Brain microvascular endothelial cell (primary cell): ENCODE measurements around the gene DACH1.

Experiments used
- DNase-seq: peaks from one replicate; pipeline ENCODE4 v3.0.0-alpha.2; 2020
- H3K27ac ChIP-seq: fragments of 250-450 bp; sonication (Bioruptor Pico); 2 replicates; pipeline ENCODE4 v1.5.1; 2020; ENCODE audit warnings: mild to moderate bottlenecking, moderate library complexity
- H3K27me3 ChIP-seq: fragments of 250-450 bp; sonication (Bioruptor Pico); replicated peaks from 2 replicates; pipeline ENCODE4 v1.5.1; 2020; ENCODE audit warnings: mild to moderate bottlenecking
- H3K36me3 ChIP-seq: fragments of 250-450 bp; sonication (Bioruptor Pico); replicated peaks from 2 replicates; pipeline ENCODE4 v1.5.1; 2020; ENCODE audit warnings: mild to moderate bottlenecking
- H3K4me3 ChIP-seq: 2 replicates; pipeline ENCODE4 v1.5.1; 2011; ENCODE audit warnings: low read depth, mild to moderate bottlenecking, control low read depth, low read length, moderate library complexity
- CTCF ChIP-seq: IDR thresholded peaks from 2 replicates; pipeline ENCODE4 v1.5.1; 2011; ENCODE audit warnings: low read depth, mild to moderate bottlenecking, moderate library complexity, low read length, control low read depth, inconsistent platforms; ENCODE audit errors: missing control alignments
- in situ Hi-C: cut with HindIII; loops from 2 replicates; pipeline ENCODE4 v1.10.0; 2017; ENCODE audit warnings: low sequenced_read_pairs, low pct_ligation_motif_present

The DACH1 gene

GRCh38 chr13:71798707-71799106 lies 68.3 kb downstream of the DACH1 start:
- no peak for DNase-seq
- Histone ChIP-seq H3K27me3 (no peaks in the 10 kb centered on the region), H3K27ac (no peak overlapping the region), H3K36me3 (no peaks in the 10 kb centered on the region), H3K4me3 (no peak overlapping the region)
- in situ Hi-C loops = no loop called here
- no peak for TF ChIP-seq CTCF

DNA sequence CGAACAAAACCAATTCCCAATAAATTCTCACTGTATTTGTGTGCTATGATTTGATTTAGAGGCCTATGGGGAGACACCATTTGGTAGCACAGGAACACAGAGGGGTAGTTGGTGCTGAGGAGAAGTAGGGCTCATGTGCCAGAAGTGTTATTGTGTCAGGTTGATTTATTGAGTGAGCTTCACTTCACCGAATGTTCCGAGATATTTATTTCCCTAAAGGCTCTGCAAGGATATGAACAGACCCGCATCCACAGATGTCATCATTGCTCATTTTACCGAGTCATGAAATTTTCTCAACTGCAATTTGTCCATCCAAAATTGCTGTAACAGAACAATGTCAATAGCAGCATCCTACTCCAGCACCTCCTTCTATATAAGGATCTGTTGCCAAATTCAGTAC lies 69.5 kb downstream of the DACH1 start:
- in situ Hi-C loops = no loop called here
- Histone ChIP-seq H3K27me3 (no peaks in the 10 kb centered on the region), H3K4me3 (no peak overlapping the region), H3K36me3 (no peaks in the 10 kb centered on the region), H3K27ac (no peak overlapping the region)
- no peak for DNase-seq
- TF ChIP-seq CTCF = no peak

- Histone ChIP-seq H3K27me3 (no peaks in the 10 kb centered on the region), H3K36me3 (no peaks in the 10 kb centered on the region), H3K4me3 (no peak overlapping the region), H3K27ac (no peak overlapping the region)
- in situ Hi-C loops = no loop called here
- TF ChIP-seq CTCF = no peak
- DNase-seq = peak; percentile 22
Measured at GRCh38 chr13:71789693-71790329, 77.2 kb downstream of the DACH1 start.

GRCh38 chr13:71789037-71789436 lies 78.0 kb downstream of the DACH1 start:
- Histone ChIP-seq H3K27ac (no peak overlapping the region), H3K4me3 (no peak overlapping the region), H3K36me3 (no peaks in the 10 kb centered on the region), H3K27me3 (no peaks in the 10 kb centered on the region)
- no peak for TF ChIP-seq CTCF
- in situ Hi-C loops = no loop called here
- DNase-seq = no peak

GRCh38 chr13:71787414-71787813 lies 79.6 kb downstream of the DACH1 start:
- no peak overlapping the region for H3K4me3 ChIP-seq
- no peak for TF ChIP-seq CTCF
- no peak for DNase-seq
- H3K27ac ChIP-seq = no peak overlapping the region
- H3K36me3 ChIP-seq = no peaks in the 10 kb centered on the region
- in situ Hi-C loops = no loop called here
- H3K27me3 ChIP-seq = no peaks in the 10 kb centered on the region

- in situ Hi-C loops = no loop called here
- no peak for TF ChIP-seq CTCF
Measured at GRCh38 chr13:71786875-71787274, 80.1 kb downstream of the DACH1 start.

More at GRCh38 chr13:71786875-71787274, 80.1 kb downstream of the DACH1 start:
- H3K27ac ChIP-seq = no peak overlapping the region
- no peak overlapping the region for H3K4me3 ChIP-seq
- no peak for DNase-seq
- H3K27me3 ChIP-seq = no peaks in the 10 kb centered on the region
- no peaks in the 10 kb centered on the region for H3K36me3 ChIP-seq
